B cell (primary cell): ENCODE results near the gene ESCO1. TPM values are rescaled to one million over a fixed set of nuclear protein-coding genes. Genes with fewer than 3 reads are reported as not detected.

Experiments used
- ATAC-seq: fragments of 200-7000 bp; cut with Tn5 transposase; one replicate; pipeline ENCODE4 v1.10.0; 2021; ENCODE audit warnings: low read depth, mild to moderate bottlenecking, moderate number of reproducible peaks, moderate library complexity
- CTCF ChIA-PET: fragments of 350-600 bp; sonication (Branson Sonifier 250); formaldehyde crosslinking; loops from one replicate; lab custom pipeline; 2021; ENCODE audit warnings: antibody characterized with exemption, inconsistent platforms; lab: Charles Lee
- POLR2A ChIA-PET: fragments of 350-600 bp; sonication (Branson Sonifier 250); formaldehyde crosslinking; loops from one replicate; lab custom pipeline; 2021; ENCODE audit warnings: antibody characterized with exemption; lab: Charles Lee
- DNase-seq: peaks from one replicate; pipeline ENCODE4 v3.0.0; 2013
- H2AFZ ChIP-seq: 2 replicates; pipeline ENCODE4 v1.6.1; 2012; ENCODE audit warnings: mild to moderate bottlenecking, low read depth, low read length; ENCODE audit not compliant: insufficient read depth, poor library complexity, severe bottlenecking
- H3K27ac ChIP-seq, 2 donors: 1 replicate in 1 of 2; 2 replicates in 1 of 2; pipeline ENCODE4 v1.5.1; 2012 to 2013; ENCODE audit warnings: low read length in 2 of 2, mild to moderate bottlenecking in 2 of 2, moderate library complexity in 1 of 2
- H3K27me3 ChIP-seq, 4 experiments: fragments of 200-600 bp in 1 of 4; sonication (generic) in 1 of 4; replicated peaks in 1 of 4; 1 replicate in 2 of 4; 2 replicates in 2 of 4; pipeline versions ENCODE4 v1.6.1 to v1.7.0; 2013 to 2016; ENCODE audit warnings: low read length in 3 of 4, mild to moderate bottlenecking in 2 of 4, mixed read lengths in 1 of 4, moderate library complexity in 1 of 4; ENCODE audit not compliant: insufficient read depth in 4 of 4, control insufficient read depth in 3 of 4; ENCODE audit errors: control extremely low read depth in 1 of 4
- H3K36me3 ChIP-seq, 2 experiments: replicated peaks in 1 of 2; 1 replicate in 1 of 2; 2 replicates in 1 of 2; pipeline versions ENCODE4 v1.6.1 to v1.7.1; 2013; ENCODE audit warnings: low read length in 1 of 2; ENCODE audit not compliant: insufficient read depth in 2 of 2, control insufficient read depth in 1 of 2; ENCODE audit errors: control extremely low read depth in 1 of 2, extremely low read depth in 1 of 2
- H3K4me1 ChIP-seq, 2 donors: fragments of 200-600 bp in 1 of 2; sonication (generic) in 1 of 2; 1 replicate in 1 of 2; 2 replicates in 1 of 2; pipeline versions ENCODE4 v1.5.1 to v1.6.1; 2013 to 2017; ENCODE audit warnings: low read length in 2 of 2; ENCODE audit not compliant: control insufficient read depth in 2 of 2, insufficient read depth in 2 of 2
- H3K4me2 ChIP-seq: replicated peaks from 2 replicates; pipeline ENCODE3; 2012; ENCODE audit warnings: mild to moderate bottlenecking, low read depth, low read length; ENCODE audit not compliant: poor library complexity, severe bottlenecking
- H3K4me3 ChIP-seq, 5 experiments: fragments of 200-600 bp in 1 of 5; sonication (generic) in 1 of 5; 1 replicate in 3 of 5; 2 replicates in 2 of 5; pipeline versions ENCODE4 v1.5.1 to v1.7.0; 2011 to 2016; ENCODE audit warnings: low read length in 4 of 5, mild to moderate bottlenecking in 4 of 5, low read depth in 2 of 5, control low read depth in 1 of 5, moderate library complexity in 1 of 5; ENCODE audit not compliant: insufficient read depth in 1 of 5; ENCODE audit errors: control extremely low read depth in 1 of 5, extremely low read depth in 1 of 5
- H3K79me2 ChIP-seq: fragments of 200-600 bp; sonication (generic); one replicate; pipeline ENCODE4 v1.6.0; 2016; ENCODE audit warnings: low read length; ENCODE audit not compliant: control insufficient read depth, insufficient read depth
- H3K9ac ChIP-seq: fragments of 200-600 bp; sonication (generic); 2 replicates; pipeline ENCODE4 v1.6.1; 2017; ENCODE audit warnings: mild to moderate bottlenecking, low read length, moderate library complexity
- H3K9me3 ChIP-seq, 3 donors: one replicate each; pipeline versions ENCODE4 v1.6.1 to v1.7.1; 2013; ENCODE audit warnings: low read length in 2 of 3; ENCODE audit not compliant: control insufficient read depth in 2 of 3, insufficient read depth in 1 of 3; ENCODE audit errors: control extremely low read depth in 1 of 3
- H4K20me1 ChIP-seq: 2 replicates; pipeline ENCODE4 v1.6.0; 2012; ENCODE audit warnings: mild to moderate bottlenecking, low read length; ENCODE audit not compliant: insufficient read depth, control insufficient read depth, poor library complexity, severe bottlenecking
- H3K27ac Mint-ChIP-seq: one replicate; pipeline ENCODE4 v1.8.0; 2021; ENCODE audit warnings: mixed read lengths
- H3K27me3 Mint-ChIP-seq: one replicate; pipeline ENCODE4 v1.8.0; 2021; ENCODE audit warnings: mixed read lengths
- H3K4me1 Mint-ChIP-seq: one replicate; pipeline ENCODE4 v1.8.0; 2021; ENCODE audit warnings: mixed read lengths
- H3K4me3 Mint-ChIP-seq: one replicate; pipeline ENCODE4 v1.8.0; 2021; ENCODE audit warnings: mixed read lengths
- H3K9me3 Mint-ChIP-seq: one replicate; pipeline ENCODE4 v1.8.0; 2022; ENCODE audit warnings: mixed read lengths; ENCODE audit not compliant: insufficient read depth
- EZH2 ChIP-seq: IDR thresholded peaks from 2 replicates; pipeline ENCODE4 v1.6.1; 2012; ENCODE audit warnings: borderline replicate concordance, low read depth, mild to moderate bottlenecking, moderate library complexity, low read length; ENCODE audit not compliant: insufficient read depth, poor library complexity, severe bottlenecking
- WGBS: methylation state at CpG from one replicate; pipeline ENCODE4 v1.1.5; 2013; ENCODE audit warnings: missing lambda C conversion rate; ENCODE audit not compliant: insufficient coverage; 5-methylcytosine and 5-hydroxymethylcytosine counted together
- intact Hi-C: fragments of 100-400 bp; cut with micrococcal nuclease; formaldehyde crosslinking; loops from one replicate; pipeline ENCODE4 v1.10.0; 2022
- polyA plus RNA-seq: library from polyadenylated mRNA; depleted of rRNA; stranded (reverse); fragments of >200 nt; gene quantifications from 2 replicates; pipeline ENCODE4 v1.2.3, GENCODE V29; 2012
- total RNA-seq, 2 donors: library from RNA; stranded (reverse); fragments of 120-200 nt in 1 of 2; gene quantifications; 1 replicate in 1 of 2; 2 replicates in 1 of 2; pipeline versions ENCODE4 v1.2.3 to v1.2.4, GENCODE V29; 2013 to 2022
- TF ChIP-seq, protein P1 (sequence below): fragments of 200-600 bp; IDR thresholded peaks from one replicate; pipeline ENCODE4 v1.8.0; 2022; ENCODE audit warnings: antibody characterized with exemption, mild to moderate bottlenecking

Gene ESCO1
- total and polyA plus RNA-seq, 2 donors (not counting 1 experiment from before 2014, with no cell fraction given) = 8.5 to 30.0 TPM

DNA sequence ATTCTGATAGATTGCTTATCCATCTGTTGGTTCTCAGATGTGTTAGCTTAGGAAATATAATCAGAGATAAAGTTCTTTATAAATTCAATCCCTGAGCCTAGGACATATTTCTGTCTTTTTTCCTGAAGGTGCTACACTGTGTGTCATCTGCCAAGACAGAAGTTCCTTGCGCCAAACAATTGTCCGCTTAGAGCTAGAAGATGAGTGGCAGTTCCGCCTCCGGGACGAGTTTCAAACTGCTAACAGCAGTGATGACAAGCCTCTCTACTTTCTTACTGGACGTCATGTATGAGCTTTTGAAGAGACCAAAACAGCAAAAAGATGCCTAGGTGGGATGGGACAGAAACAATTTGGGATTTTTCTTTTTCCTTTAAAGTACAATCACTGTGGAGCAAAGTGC is 78.0 kb downstream of the ESCO1 start:
- H3K9ac ChIP-seq = no peak overlapping the region
- H3K27ac ChIP-seq = no peak overlapping the region
- ChIA-PET CTCF (no interaction called here), POLR2A (no interaction called here)
- no peaks in the 10 kb centered on the region for H4K20me1 ChIP-seq
- no peaks in the 10 kb centered on the region for H3K4me1 Mint-ChIP-seq
- H3K4me2 ChIP-seq = no peak overlapping the region
- H3K36me3 ChIP-seq = peaks cover 6 to 15% of the 10 kb centered on the region in 2 experiments
- H3K4me1 ChIP-seq = no peaks in the 10 kb centered on the region
- no peak overlapping the region for H3K27ac Mint-ChIP-seq
- no peaks in the 10 kb centered on the region for H3K27me3 Mint-ChIP-seq
- no peak overlapping the region for H3K4me3 ChIP-seq
- ATAC-seq (no peak), DNase-seq (no peak)
- H3K9me3 ChIP-seq = no peaks in the 10 kb centered on the region
- H3K79me2 ChIP-seq = no peaks in the 10 kb centered on the region
- H2AFZ ChIP-seq = no peak overlapping the region
- intact Hi-C loops = no loop called here
- no peaks in the 10 kb centered on the region for H3K9me3 Mint-ChIP-seq
- TF ChIP-seq EZH2 = no peak
- TF ChIP-seq, protein P1, sequence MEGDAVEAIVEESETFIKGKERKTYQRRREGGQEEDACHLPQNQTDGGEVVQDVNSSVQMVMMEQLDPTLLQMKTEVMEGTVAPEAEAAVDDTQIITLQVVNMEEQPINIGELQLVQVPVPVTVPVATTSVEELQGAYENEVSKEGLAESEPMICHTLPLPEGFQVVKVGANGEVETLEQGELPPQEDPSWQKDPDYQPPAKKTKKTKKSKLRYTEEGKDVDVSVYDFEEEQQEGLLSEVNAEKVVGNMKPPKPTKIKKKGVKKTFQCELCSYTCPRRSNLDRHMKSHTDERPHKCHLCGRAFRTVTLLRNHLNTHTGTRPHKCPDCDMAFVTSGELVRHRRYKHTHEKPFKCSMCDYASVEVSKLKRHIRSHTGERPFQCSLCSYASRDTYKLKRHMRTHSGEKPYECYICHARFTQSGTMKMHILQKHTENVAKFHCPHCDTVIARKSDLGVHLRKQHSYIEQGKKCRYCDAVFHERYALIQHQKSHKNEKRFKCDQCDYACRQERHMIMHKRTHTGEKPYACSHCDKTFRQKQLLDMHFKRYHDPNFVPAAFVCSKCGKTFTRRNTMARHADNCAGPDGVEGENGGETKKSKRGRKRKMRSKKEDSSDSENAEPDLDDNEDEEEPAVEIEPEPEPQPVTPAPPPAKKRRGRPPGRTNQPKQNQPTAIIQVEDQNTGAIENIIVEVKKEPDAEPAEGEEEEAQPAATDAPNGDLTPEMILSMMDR = no peak
- no peak overlapping the region for H3K4me3 Mint-ChIP-seq
- H3K27me3 ChIP-seq = no peaks in the 10 kb centered on the region
- 100% methylated on average over 5 of the region's 6 CpGs for WGBS

DNA sequence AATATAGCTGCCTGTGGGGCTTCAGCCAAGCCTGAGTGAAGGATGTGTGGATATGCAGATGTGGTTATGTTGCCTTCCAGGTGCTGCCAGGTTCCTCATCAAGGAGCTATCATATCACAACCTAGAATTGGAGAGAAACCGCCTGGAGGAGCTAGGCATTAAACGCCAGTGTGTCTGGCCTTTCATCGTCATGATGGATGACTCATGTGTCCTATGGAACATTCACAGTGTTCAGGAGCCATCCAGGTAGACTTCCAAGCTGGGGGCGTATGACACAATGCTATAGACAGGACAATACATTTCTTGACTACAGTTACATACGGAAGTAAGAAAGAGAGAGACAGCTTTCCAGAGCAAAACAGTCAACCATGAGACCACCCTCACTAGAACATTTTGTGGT is 86.8 kb downstream of the ESCO1 start:
- Mint-ChIP-seq H3K4me3 (no peak overlapping the region), H3K9me3 (no peaks in the 10 kb centered on the region), H3K27ac (no peak overlapping the region), H3K4me1 (no peaks in the 10 kb centered on the region), H3K27me3 (no peaks in the 10 kb centered on the region)
- H3K27me3 ChIP-seq = no peaks in the 10 kb centered on the region
- ATAC-seq (no peak), DNase-seq (no peak)
- 100% methylated on average over 3 of the region's 5 CpGs for WGBS
- no peaks in the 10 kb centered on the region for H3K79me2 ChIP-seq
- H3K27ac ChIP-seq = no peak overlapping the region
- no peak overlapping the region for H3K4me3 ChIP-seq
- no peak overlapping the region for H2AFZ ChIP-seq
- intact Hi-C loops = no loop called here
- TF ChIP-seq, protein P1 = no peak
- no peak for TF ChIP-seq EZH2
- no peaks in the 10 kb centered on the region for H3K36me3 ChIP-seq
- ChIA-PET CTCF (no interaction called here), POLR2A (no interaction called here)
- no peak overlapping the region for H3K4me2 ChIP-seq
- H3K9ac ChIP-seq = no peak overlapping the region
- H4K20me1 ChIP-seq = no peaks in the 10 kb centered on the region
- peaks cover 0 to 6% (median 0%) of the 10 kb centered on the region in 3 donors for H3K9me3 ChIP-seq
- no peaks in the 10 kb centered on the region for H3K4me1 ChIP-seq
